GM10266 (cell line): Measurements from ENCODE around the gene KDM8.

Experiments used
- DNase-seq: peaks from one replicate; pipeline ENCODE4 v3.0.0; 2012; ENCODE audit errors: extremely low spot score
- CTCF ChIP-seq: IDR thresholded peaks from 2 replicates; pipeline ENCODE4 v1.5.1; 2012; ENCODE audit warnings: mild to moderate bottlenecking, low read depth; ENCODE audit not compliant: control insufficient read depth, insufficient read depth; ENCODE audit errors: missing control alignments

KDM8 gene

GRCh38 chr16:27216297-27216885 is 13.1 kb downstream of the KDM8 start:
- TF ChIP-seq CTCF = no peak
- no peak for DNase-seq

- DNase-seq = no peak
- no peak for TF ChIP-seq CTCF
These were observed 13.9 kb downstream of the KDM8 start for GRCh38 chr16:27217256-27217655.

- no peak for DNase-seq
- no peak for TF ChIP-seq CTCF
These were observed 15.4 kb downstream of the KDM8 start for GRCh38 chr16:27218756-27219155.

GRCh38 chr16:27219161-27219560 is 15.8 kb downstream of the KDM8 start:
- no peak for TF ChIP-seq CTCF
- no peak for DNase-seq

- no peak for DNase-seq
- no peak for TF ChIP-seq CTCF
These were observed 16.8 kb downstream of the KDM8 start for GRCh38 chr16:27220120-27220519.

- no peak for TF ChIP-seq CTCF
These were observed 17.2 kb downstream of the KDM8 start for GRCh38 chr16:27220527-27220926.

GRCh38 chr16:27220991-27221390 is 17.7 kb downstream of the KDM8 start:
- no peak for TF ChIP-seq CTCF
- no peak for DNase-seq

More at GRCh38 chr16:27220527-27220926, 17.2 kb downstream of the KDM8 start:
- no peak for DNase-seq
